ENCODE data around the gene MRM2.

Gene MRM2

DNA sequence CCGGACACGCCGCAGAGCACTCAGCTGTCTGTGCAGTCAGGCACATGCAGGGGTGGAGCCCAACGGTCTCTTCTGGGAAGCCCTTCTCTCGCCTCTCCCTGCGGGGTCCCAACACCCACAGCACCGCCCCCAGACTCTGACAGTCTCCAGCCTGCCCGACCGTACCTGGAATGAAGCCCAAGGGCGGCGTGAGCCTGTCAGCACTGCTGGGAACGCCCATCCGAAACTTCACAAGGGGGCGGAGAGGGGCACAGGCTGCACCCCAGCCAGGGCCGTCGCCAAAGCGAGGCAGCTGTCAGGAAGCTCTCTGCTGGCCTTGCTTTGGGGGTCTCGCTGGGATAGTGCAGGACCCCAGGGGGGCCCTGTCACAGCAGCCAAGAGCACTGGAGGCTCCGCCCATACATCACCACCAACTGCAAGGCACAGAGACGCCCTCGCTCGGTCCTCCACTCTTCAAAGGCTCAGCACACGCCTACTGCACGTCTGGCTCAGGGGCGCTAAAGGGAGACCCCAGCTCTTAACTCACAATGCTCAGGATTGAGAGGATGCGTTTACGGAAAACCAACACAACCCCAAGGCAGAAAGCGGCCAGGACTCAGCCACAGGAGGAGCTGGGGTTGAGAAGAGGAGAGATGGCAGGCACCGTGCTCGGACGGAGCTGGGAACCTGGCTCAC lies 40.2 kb downstream of the MRM2 start:
- Histone ChIP-seq H3K4me3 (ENCODE audit: low read depth, low read length) (no peak overlapping the region), H3K36me3 (replicated peaks) (peaks cover 4% of the 10 kb centered on the region), H3K27ac (no peak overlapping the region), H3K27me3 (replicated peaks) (no peaks in the 10 kb centered on the region)
- TF ChIP-seq, protein P1, sequence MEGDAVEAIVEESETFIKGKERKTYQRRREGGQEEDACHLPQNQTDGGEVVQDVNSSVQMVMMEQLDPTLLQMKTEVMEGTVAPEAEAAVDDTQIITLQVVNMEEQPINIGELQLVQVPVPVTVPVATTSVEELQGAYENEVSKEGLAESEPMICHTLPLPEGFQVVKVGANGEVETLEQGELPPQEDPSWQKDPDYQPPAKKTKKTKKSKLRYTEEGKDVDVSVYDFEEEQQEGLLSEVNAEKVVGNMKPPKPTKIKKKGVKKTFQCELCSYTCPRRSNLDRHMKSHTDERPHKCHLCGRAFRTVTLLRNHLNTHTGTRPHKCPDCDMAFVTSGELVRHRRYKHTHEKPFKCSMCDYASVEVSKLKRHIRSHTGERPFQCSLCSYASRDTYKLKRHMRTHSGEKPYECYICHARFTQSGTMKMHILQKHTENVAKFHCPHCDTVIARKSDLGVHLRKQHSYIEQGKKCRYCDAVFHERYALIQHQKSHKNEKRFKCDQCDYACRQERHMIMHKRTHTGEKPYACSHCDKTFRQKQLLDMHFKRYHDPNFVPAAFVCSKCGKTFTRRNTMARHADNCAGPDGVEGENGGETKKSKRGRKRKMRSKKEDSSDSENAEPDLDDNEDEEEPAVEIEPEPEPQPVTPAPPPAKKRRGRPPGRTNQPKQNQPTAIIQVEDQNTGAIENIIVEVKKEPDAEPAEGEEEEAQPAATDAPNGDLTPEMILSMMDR (IDR thresholded peaks at IDR 0.05; ENCODE audit: low read depth, low read length, missing control alignments): no peak
- DNase-seq: no peak
- in situ Hi-C loops (cut with HindIII; ENCODE audit: low pct_ligation_motif_present, low sequenced_read_pairs): no loop called here

GRCh38 chr7:2201128-2201527 lies 40.9 kb downstream of the MRM2 start:
- TF ChIP-seq, protein P1 (IDR thresholded peaks at IDR 0.05; ENCODE audit: low read depth, low read length, missing control alignments): no peak
- peaks cover 7% of the 10 kb centered on the region for H3K36me3 ChIP-seq (replicated peaks)
- in situ Hi-C loops (cut with HindIII; ENCODE audit: low pct_ligation_motif_present, low sequenced_read_pairs): no loop called here

GRCh38 chr7:2200584-2200980 lies 41.4 kb downstream of the MRM2 start:
- in situ Hi-C loops (cut with HindIII; ENCODE audit: low pct_ligation_motif_present, low sequenced_read_pairs): no loop called here
- no peak for DNase-seq
- Histone ChIP-seq H3K36me3 (replicated peaks) (peaks cover 7% of the 10 kb centered on the region), H3K27ac (no peak overlapping the region), H3K27me3 (replicated peaks) (no peaks in the 10 kb centered on the region), H3K4me3 (ENCODE audit: low read depth, low read length) (no peak overlapping the region)
- TF ChIP-seq, protein P1 (IDR thresholded peaks at IDR 0.05; ENCODE audit: low read depth, low read length, missing control alignments): no peak

More at GRCh38 chr7:2201128-2201527, 40.9 kb downstream of the MRM2 start:
- Histone ChIP-seq H3K4me3 (ENCODE audit: low read depth, low read length) (no peak overlapping the region), H3K27ac (no peak overlapping the region), H3K27me3 (replicated peaks) (no peaks in the 10 kb centered on the region)
- DNase-seq: no peak

DNA sequence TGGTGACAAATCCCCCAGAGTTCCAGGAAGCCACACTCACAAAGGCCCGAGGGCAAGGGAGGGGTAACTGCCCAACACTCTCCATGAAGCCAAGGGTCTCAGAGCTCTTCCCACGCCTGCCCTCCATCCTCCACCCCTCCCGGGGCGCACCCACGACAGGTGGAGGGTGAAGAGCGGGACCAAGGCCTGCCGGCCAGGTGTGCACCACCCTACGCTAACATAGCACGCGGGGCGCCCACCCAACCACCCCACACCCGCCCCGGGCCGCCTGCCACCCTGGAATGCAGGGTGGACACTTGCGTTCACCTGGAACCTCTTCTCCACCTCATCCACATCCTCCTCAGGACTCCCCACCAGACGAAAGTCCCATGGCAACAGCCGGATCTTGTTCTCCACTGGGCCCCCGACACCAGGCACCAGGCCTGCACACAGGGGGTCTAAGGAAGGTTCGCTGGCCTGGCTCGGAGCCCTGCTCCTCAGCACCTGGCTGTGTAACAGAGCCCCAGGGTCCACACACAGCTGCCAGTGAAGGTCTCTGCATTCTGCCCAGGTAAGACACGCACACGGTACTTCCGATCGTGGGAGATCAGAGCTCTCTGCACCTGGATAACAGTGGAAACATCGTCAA lies 41.9 kb downstream of the MRM2 start:
- Histone ChIP-seq H3K4me3 (ENCODE audit: low read depth, low read length) (no peak overlapping the region), H3K27me3 (replicated peaks) (no peaks in the 10 kb centered on the region), H3K36me3 (replicated peaks) (peaks cover 7% of the 10 kb centered on the region), H3K27ac (no peak overlapping the region)
- in situ Hi-C loops (cut with HindIII; ENCODE audit: low pct_ligation_motif_present, low sequenced_read_pairs): no loop called here
- DNase-seq: no peak
- TF ChIP-seq, protein P1 (IDR thresholded peaks at IDR 0.05; ENCODE audit: low read depth, low read length, missing control alignments): no peak

GRCh38 chr7:2199528-2199927 lies 42.5 kb downstream of the MRM2 start:
- H3K36me3 ChIP-seq (replicated peaks): peaks cover 7% of the 10 kb centered on the region

More at GRCh38 chr7:2199528-2199927, 42.5 kb downstream of the MRM2 start:
- DNase-seq: no peak
- Histone ChIP-seq H3K27me3 (replicated peaks) (no peaks in the 10 kb centered on the region), H3K27ac (no peak overlapping the region), H3K4me3 (ENCODE audit: low read depth, low read length) (no peak overlapping the region)
- in situ Hi-C loops (cut with HindIII; ENCODE audit: low pct_ligation_motif_present, low sequenced_read_pairs): no loop called here
- TF ChIP-seq, protein P1 (IDR thresholded peaks at IDR 0.05; ENCODE audit: low read depth, low read length, missing control alignments): no peak
